Mesodermal cell (in vitro differentiated cells): ENCODE results near the gene KRT10.

ENCODE experiments used
- H3K27ac ChIP-seq: 2 replicates; pipeline ENCODE4 v1.7.0; 2013; ENCODE audit warnings: mild to moderate bottlenecking, low read depth, low read length, moderate library complexity; ENCODE audit not compliant: severe bottlenecking
- H3K36me3 ChIP-seq: 2 replicates; pipeline ENCODE4 v1.7.1; 2013; ENCODE audit warnings: mild to moderate bottlenecking, low read length, moderate library complexity; ENCODE audit not compliant: control insufficient read depth, insufficient read depth
- H3K4me1 ChIP-seq: one replicate; pipeline ENCODE4 v1.7.1; 2013; ENCODE audit warnings: mild to moderate bottlenecking, low read length; ENCODE audit not compliant: insufficient read depth, control insufficient read depth, poor library complexity, severe bottlenecking
- H3K4me3 ChIP-seq: 2 replicates; pipeline ENCODE4 v1.7.0; 2013; ENCODE audit warnings: low read length, control low read depth, mild to moderate bottlenecking; ENCODE audit not compliant: insufficient read depth, poor library complexity, severe bottlenecking; ENCODE audit errors: extremely low read depth
- H3K9me3 ChIP-seq: 2 replicates; pipeline ENCODE4 v1.7.1; 2013; ENCODE audit warnings: mild to moderate bottlenecking, low read length, moderate library complexity; ENCODE audit not compliant: control insufficient read depth
- WGBS, 2 experiments: methylation state at CpG; one replicate each; pipeline ENCODE4 v1.1.5; 2013; ENCODE audit warnings: missing lambda C conversion rate in 2 of 2; ENCODE audit not compliant: insufficient coverage in 2 of 2; 5-methylcytosine and 5-hydroxymethylcytosine counted together

KRT10 gene

DNA sequence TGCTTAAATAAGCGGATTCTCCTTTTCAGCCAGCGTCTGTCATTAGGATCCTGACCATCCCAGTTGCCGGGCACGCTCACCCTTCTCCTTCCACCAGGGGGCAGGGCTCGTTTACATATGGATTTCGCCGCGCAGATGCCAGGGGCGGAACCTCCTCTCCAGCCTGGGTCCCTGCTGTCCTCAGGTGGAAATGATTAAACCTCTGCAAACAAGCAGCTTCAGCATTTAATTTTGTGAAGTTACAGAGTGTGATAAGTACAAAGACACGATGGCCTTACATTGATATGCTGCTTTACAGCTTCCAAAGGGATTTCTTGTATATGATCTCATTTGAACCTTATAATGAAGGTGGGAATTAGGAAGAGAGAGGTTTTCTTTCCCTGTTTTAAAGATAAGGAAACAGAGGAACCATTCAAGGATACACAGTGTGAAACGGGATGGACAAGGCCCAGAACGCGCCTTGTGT, 18.8 kb downstream of the KRT10 start:
- no peak overlapping the region for H3K4me3 ChIP-seq
- H3K4me1 ChIP-seq, result no peaks in the 10 kb centered on the region
- no peaks in the 10 kb centered on the region for H3K36me3 ChIP-seq
- 21 to 22% methylated on average over 6 to 8 of the region's 13 CpGs for WGBS, 2 experiments
- no peak overlapping the region for H3K27ac ChIP-seq
- H3K9me3 ChIP-seq, result no peaks in the 10 kb centered on the region

DNA sequence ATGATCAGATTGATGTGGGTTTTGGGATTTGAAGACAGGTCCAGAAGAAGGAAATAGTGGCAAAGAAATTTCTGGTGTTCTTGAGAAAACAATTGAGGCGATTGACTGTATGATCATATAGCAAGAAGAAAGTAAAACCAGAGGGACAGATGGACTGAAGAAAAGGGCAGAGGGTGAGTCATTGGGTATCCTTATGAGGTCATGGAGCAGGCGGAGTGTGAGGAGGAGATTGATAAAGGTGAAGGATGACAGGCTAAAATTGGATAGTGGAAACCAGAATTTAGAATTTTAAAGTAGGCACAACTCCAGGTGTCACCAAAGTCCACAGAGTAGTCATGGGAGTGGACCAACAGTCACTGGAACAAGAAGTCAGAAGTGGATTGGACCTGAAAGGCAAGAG, 21.3 kb downstream of the KRT10 start:
- Histone ChIP-seq H3K36me3 (no peaks in the 10 kb centered on the region), H3K4me3 (no peak overlapping the region), H3K4me1 (no peaks in the 10 kb centered on the region), H3K27ac (no peak overlapping the region), H3K9me3 (no peaks in the 10 kb centered on the region)
- 78% methylated on average over 2 of the region's 2 CpGs for WGBS, 2 experiments

DNA sequence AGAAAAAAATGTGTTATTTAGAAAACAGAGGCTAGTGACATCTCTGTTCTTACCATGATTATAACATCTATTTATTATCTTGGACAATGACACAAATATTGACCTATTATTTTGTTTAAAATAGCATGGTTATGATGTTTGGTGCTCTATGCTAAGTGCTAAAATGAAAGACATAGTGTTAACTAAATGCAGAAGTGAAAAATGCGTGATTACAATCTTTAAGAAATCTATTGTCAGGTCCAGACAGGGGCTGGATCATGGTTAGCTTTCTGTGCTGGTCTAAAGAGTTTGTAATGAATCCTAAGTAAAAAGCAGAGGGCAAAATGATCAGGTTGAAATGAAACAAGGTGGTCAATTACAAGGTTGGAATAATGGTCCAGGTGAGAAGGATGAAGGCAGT, 22.0 kb downstream of the KRT10 start:
- Histone ChIP-seq H3K27ac (no peak overlapping the region), H3K4me3 (no peak overlapping the region), H3K36me3 (no peaks in the 10 kb centered on the region), H3K9me3 (no peaks in the 10 kb centered on the region), H3K4me1 (no peaks in the 10 kb centered on the region)
- 81 to 92% methylated on average over 1 of the region's 1 CpG for WGBS, 2 experiments

DNA sequence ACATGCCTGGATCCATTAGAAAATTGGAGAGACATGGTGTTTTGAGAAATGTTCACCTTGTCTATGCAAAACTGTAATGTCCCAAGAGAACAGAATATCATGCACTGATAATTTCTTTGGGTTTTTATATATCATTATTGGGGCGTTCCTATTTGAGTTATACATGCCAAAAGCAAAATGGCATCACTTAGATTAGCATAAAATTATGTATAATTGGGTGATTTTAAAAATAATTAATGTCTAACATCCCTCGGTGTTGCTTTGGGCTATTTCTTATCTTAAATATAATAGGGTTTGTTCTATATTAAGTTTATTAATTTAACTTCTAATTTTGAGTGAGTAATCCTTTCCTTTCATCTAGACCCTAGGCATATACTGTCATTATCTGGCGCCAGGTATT, 22.6 kb downstream of the KRT10 start, which contains the start of gene KRT28:
Gene KRT28, minus strand, starts transcription at position 101 of the 400 bp plus-strand sequence. Its CDS starts 66 bp downstream, at position 35.
- no CpG with 5 or more reads among the region's 3 CpGs for WGBS, 2 experiments

DNA sequence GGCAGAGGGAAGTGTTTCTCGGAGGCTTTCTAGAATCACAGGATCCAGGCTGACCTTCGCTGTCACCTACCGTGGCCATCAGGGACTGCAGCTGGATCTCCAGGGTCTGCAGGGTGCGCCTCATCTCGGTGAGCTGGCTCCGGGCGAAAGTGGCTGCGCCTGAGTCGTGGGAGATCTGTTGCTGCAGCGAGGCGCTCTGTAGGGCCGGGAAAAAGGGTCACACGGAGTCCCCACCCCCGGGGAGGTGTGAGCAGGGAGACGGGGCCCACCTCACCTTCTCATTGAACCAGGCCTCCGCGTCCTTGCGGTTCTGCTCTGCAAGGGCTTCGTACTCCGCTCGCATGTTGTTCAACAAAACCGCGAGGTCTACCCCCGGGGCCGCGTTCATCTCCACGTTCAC, 25.6 kb downstream of the KRT10 start:
- Histone ChIP-seq H3K4me1 (no peaks in the 10 kb centered on the region), H3K4me3 (no peak overlapping the region), H3K9me3 (no peaks in the 10 kb centered on the region), H3K36me3 (no peaks in the 10 kb centered on the region), H3K27ac (no peak overlapping the region)
- WGBS, 2 experiments, result 89 to 94% methylated on average over 21 to 24 of the region's 27 CpGs

More for the DNA sequence above, 22.6 kb downstream of the KRT10 start, which contains the start of gene KRT28:
- Histone ChIP-seq H3K27ac (no peak within 1 kb of the TSS), H3K4me1 (no peaks in the 10 kb centered on the region), H3K4me3 (no peak within 1 kb of the TSS), H3K36me3 (no peaks in the 10 kb centered on the region), H3K9me3 (no peaks in the 10 kb centered on the region)

DNA sequence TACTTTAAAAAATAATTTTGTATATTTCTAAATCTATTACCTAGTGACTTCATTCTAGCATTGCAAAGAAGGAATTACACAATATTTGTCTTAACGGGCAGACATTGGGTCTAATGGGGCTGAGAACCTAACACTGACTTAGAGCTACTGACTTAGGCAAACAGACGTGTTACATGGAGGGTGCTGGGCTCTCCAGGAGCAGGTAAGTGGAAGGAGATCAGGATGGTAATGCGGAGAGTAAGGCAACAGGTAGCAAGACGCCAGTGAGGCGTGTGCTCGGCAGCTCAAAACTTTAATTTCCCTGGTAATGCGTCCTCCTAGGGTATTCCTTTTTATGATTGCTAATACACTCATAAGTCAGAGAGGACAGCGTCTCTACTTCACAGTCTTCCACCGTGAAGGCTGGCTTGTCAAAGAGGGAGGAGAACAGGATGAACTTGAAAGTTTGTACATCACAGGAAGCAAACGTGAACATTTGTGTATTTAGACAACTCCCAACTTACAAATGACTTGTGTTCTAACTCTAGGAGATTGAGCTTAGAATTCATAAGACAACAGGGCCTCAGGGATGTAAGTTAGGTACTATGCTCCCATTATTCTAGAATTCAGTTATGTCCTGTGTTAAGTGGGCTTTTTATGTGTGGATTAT, 27.3 kb downstream of the KRT10 start:
- no peaks in the 10 kb centered on the region for H3K36me3 ChIP-seq
- H3K9me3 ChIP-seq, result no peaks in the 10 kb centered on the region
- WGBS, 2 experiments, result 79 to 90% methylated on average over 6 to 7 of the region's 10 CpGs
- no peak overlapping the region for H3K4me3 ChIP-seq
- no peak overlapping the region for H3K27ac ChIP-seq
- no peaks in the 10 kb centered on the region for H3K4me1 ChIP-seq

DNA sequence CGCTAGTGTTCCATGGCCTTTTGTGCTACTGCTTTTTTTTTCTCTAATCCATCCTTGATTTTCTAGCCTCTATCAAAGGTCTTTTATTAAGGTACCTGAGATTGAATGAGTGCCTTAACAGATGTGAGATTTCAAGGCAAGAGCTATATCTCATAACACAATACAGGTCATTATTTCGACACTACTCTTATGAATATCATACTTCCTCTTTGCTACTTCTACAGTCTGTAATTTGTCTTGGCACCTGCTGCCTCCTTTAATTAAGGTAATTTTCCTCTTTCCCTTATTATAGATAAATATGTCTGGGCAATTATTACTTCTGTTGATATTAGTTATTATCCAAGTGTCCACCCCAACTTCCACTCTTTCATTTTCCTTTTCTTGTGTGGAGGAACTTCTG, 27.9 kb downstream of the KRT10 start:
- Histone ChIP-seq H3K4me1 (no peaks in the 10 kb centered on the region), H3K27ac (no peak overlapping the region), H3K36me3 (no peaks in the 10 kb centered on the region), H3K9me3 (no peaks in the 10 kb centered on the region), H3K4me3 (no peak overlapping the region)
- 100% methylated on average over 1 of the region's 2 CpGs; no CpG with 5 or more reads in 1 of the 2 experiments for WGBS, 2 experiments

DNA sequence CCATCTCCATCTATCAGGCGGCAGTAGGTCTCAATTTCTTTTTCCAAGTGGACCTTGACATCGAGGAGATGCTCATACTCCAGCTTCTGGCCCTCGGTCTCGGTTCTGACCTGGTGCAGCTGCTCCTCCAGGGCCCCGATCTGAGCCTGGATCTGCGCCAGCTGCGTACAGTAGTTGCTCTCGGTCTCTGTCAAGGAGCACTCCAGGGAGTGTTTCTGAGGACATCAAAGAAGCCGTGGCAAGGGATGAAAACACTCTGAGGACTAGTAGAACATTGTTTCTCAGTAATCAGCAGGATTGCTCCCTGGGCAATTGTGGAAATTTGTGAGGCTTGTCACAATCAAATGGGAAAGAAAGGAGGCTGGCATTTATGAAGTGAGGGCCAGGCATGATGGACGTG, 28.6 kb downstream of the KRT10 start:
- 75 to 86% methylated on average over 9 to 10 of the region's 10 CpGs for WGBS, 2 experiments
- Histone ChIP-seq H3K4me1 (no peaks in the 10 kb centered on the region), H3K27ac (no peak overlapping the region), H3K4me3 (no peak overlapping the region), H3K9me3 (no peaks in the 10 kb centered on the region), H3K36me3 (no peaks in the 10 kb centered on the region)

DNA sequence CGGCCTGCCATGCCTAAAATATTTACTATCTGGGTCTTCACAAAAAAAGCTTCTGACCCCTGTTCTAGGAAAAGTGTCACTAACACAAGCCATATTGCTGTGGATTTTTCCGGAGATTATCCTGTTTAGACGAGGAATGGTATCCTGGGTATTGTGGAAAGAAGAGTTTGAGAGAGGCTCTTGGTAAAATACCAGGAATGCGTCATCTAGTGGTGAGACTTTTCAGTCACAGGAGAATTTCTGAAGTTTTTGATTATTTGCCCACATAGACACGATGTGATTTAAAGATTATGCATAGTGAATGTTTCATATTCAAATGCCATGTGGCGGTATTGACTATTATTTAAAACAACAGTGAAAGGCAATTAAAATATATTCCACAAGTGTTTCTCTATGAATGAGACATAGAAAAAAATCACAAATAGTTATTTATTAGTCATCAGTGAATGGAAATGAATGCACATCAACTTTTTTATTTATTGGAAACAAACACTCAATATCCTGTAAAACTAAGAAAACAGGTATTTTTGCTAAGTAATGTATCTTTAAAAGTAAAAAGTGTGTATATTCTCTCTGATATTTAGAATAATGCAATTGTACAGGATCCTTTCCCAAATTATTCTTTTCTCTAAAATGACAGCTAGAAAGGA, 30.5 kb downstream of the KRT10 start:
- 7 to 47% methylated on average over 3 of the region's 6 CpGs for whole genome bisulfite sequencing, 2 experiments
- Histone ChIP-seq H3K36me3 (no peaks in the 10 kb centered on the region), H3K9me3 (no peaks in the 10 kb centered on the region), H3K27ac (no peak overlapping the region), H3K4me3 (no peak overlapping the region), H3K4me1 (no peaks in the 10 kb centered on the region)

DNA sequence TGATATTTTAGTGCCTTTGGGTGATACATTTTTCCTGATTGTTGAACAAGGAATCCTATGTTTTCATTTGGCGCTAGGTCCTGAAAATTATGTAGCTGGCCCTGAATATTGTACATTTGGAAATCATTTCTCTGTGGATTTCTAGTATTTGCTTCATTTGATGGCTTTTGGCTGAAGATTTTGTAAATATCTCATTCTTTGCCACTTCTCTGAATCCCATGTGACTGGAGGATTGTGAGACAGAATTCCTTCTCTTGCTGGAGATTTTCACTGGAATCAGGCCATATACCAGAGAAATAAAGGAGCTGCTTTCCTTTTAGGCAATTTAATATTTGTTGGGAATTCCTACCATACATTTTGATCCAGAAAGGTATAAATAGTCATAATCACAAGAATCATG, 31.3 kb downstream of the KRT10 start:
- Histone ChIP-seq H3K27ac (no peak overlapping the region), H3K36me3 (no peaks in the 10 kb centered on the region), H3K4me1 (no peaks in the 10 kb centered on the region), H3K9me3 (no peaks in the 10 kb centered on the region), H3K4me3 (no peak overlapping the region)
- WGBS, 2 experiments, result 94 to 100% methylated on average over 1 of the region's 1 CpG

DNA sequence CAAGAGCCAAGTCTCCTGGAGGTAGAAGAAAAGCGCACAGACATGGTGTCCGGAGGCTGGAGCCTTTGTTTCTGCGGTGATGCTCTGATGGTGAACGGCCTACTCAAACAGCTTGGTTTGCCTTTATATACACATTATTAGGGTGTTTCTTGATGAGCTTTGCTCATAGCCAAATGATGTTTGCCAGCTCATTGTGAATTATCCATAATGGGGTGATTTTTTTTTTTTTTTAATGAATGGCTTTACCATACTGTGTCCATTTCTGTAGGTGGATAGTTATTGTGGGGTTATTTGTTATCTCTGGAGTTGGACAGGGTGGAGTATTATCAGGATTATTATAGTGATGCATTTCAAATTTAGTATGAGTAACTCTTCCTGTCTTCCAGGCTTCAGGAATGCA, 40.0 kb downstream of the KRT10 start, which contains the start of gene KRT27:
Gene KRT27, minus strand, starts transcription at position 101 of the 400 bp plus-strand sequence. Its CDS starts 57 bp downstream, at position 44.
- no peaks in the 10 kb centered on the region for H3K4me1 ChIP-seq
- H3K9me3 ChIP-seq, result no peaks in the 10 kb centered on the region
- no peak within 1 kb of the TSS for H3K27ac ChIP-seq
- no peak within 1 kb of the TSS for H3K4me3 ChIP-seq
- no peaks in the 10 kb centered on the region for H3K36me3 ChIP-seq
- 90% methylated on average over 2 of the region's 4 CpGs; no CpG with 5 or more reads in 1 of the 2 experiments for WGBS, 2 experiments
